Measurements from ENCODE around the gene KCTD4.

DNA sequence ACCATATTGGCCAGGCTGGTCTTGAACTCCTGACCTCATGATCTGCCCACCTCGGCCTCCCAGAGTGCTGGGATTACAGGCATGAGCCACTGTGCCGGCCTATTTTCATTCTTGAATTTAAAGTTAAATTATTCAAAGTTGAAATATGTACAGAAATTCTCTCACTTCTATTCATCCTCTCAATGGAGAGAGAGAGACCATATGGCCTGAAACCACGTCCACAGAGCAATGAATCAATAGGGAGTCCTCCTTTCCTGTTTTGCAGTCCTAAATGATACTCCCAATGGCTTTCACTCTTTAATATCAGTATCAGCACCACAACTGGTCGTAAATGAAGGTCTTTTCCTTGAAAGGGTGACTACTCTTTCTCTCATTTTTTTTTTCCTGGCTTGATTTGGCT is 30.5 kb upstream of the KCTD4 start:
- TF ChIP-seq, protein P1, sequence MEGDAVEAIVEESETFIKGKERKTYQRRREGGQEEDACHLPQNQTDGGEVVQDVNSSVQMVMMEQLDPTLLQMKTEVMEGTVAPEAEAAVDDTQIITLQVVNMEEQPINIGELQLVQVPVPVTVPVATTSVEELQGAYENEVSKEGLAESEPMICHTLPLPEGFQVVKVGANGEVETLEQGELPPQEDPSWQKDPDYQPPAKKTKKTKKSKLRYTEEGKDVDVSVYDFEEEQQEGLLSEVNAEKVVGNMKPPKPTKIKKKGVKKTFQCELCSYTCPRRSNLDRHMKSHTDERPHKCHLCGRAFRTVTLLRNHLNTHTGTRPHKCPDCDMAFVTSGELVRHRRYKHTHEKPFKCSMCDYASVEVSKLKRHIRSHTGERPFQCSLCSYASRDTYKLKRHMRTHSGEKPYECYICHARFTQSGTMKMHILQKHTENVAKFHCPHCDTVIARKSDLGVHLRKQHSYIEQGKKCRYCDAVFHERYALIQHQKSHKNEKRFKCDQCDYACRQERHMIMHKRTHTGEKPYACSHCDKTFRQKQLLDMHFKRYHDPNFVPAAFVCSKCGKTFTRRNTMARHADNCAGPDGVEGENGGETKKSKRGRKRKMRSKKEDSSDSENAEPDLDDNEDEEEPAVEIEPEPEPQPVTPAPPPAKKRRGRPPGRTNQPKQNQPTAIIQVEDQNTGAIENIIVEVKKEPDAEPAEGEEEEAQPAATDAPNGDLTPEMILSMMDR (IDR thresholded peaks at IDR 0.05; ENCODE audit: low read length) = no peak
- TF ChIP-seq EZH2 (optimal IDR thresholded peaks at IDR 0.05; ENCODE audit: low read depth, low read length) (no peak), EZH2phosphoT487 (IDR thresholded peaks at IDR 0.05; ENCODE audit: low read length) (no peak)

Measured in MM.1S (cell line).